Activated naive CD8-positive, alpha-beta T cell treated with anti-CD3 and anti-CD28 coated beads for 36 hours (primary cell): Measurements from ENCODE around the gene SOWAHB. TPM values are rescaled to one million over a fixed set of nuclear protein-coding genes. Genes with fewer than 3 reads are reported as not detected.
"Not testable (repeated sequence)": the region's sequence is repeated elsewhere in the genome, so short reads cannot be mapped to it uniquely, and the experiment has no call there.

Experiments
- DNase-seq: peaks from one replicate; pipeline ENCODE4 v3.0.0; 2021
- H3K27ac Mint-ChIP-seq: one replicate; pipeline ENCODE4 v1.8.0; 2022; ENCODE audit warnings: mild to moderate bottlenecking, moderate library complexity, mixed read lengths
- H3K27me3 Mint-ChIP-seq: one replicate; pipeline ENCODE4 v1.8.0; 2022; ENCODE audit warnings: mild to moderate bottlenecking, mixed read lengths
- H3K36me3 Mint-ChIP-seq: one replicate; pipeline ENCODE4 v1.8.0; 2021; ENCODE audit warnings: mild to moderate bottlenecking, mixed read lengths
- H3K4me1 Mint-ChIP-seq: one replicate; pipeline ENCODE4 v1.8.0; 2021; ENCODE audit warnings: mixed read lengths
- H3K4me3 Mint-ChIP-seq: one replicate; pipeline ENCODE4 v1.8.0; 2022; ENCODE audit warnings: mild to moderate bottlenecking, moderate library complexity, mixed read lengths
- H3K9me3 Mint-ChIP-seq: one replicate; pipeline ENCODE4 v1.8.0; 2022; ENCODE audit warnings: mixed read lengths
- total RNA-seq, 2 experiments: library from RNA; stranded (reverse); gene quantifications; one replicate each; pipeline ENCODE4 v1.2.3, GENCODE V29; 2021

Gene SOWAHB
- total RNA-seq, 2 experiments from 2014 or later = 0.12 TPM; not detected in 1

- Mint-ChIP-seq H3K27ac (no peak overlapping the region), H3K9me3 (no peaks in the 10 kb centered on the region), H3K36me3 (peaks cover 1% of the 10 kb centered on the region), H3K27me3 (peaks cover 4% of the 10 kb centered on the region), H3K4me3 (no peak overlapping the region), H3K4me1 (no peaks in the 10 kb centered on the region)
- no peak for DNase-seq
These were observed 18.1 kb downstream of the SOWAHB start for GRCh38 chr4:76879731-76880364.

- H3K4me1 Mint-ChIP-seq, H3K27me3 Mint-ChIP-seq, H3K27ac Mint-ChIP-seq, H3K9me3 Mint-ChIP-seq, DNase-seq, H3K36me3 Mint-ChIP-seq, H3K4me3 Mint-ChIP-seq: not testable (repeated sequence)
These were observed 19.2 kb downstream of the SOWAHB start for GRCh38 chr4:76878641-76879165.

GRCh38 chr4:76874176-76874575 lies 23.8 kb downstream of the SOWAHB start:
- H3K36me3 Mint-ChIP-seq = peaks cover 1% of the 10 kb centered on the region
- peaks cover under 1% of the 10 kb centered on the region for H3K27me3 Mint-ChIP-seq
- no peaks in the 10 kb centered on the region for H3K9me3 Mint-ChIP-seq
- H3K4me1 Mint-ChIP-seq = peaks cover 2% of the 10 kb centered on the region
- H3K4me3 Mint-ChIP-seq = no peak overlapping the region
- DNase-seq = no peak
- no peak overlapping the region for H3K27ac Mint-ChIP-seq

DNA sequence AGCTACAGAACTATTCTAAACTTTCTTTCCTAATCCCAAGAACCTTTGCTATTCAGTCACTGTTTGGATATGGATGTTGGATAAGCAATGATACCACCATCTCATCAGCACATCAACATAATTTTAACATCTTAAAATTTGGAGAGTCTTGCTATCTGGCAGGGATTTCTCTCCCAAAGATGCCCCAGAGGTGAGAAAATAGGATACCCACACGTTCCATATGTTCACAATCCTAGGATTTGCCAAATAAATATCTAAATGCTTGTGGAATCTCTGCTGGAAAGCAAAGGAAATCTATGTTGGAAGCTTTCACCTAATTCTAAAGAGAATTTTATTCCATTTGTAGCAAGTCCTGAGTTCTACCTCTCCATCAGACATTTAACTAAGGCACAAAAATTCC lies 24.4 kb downstream of the SOWAHB start:
- Mint-ChIP-seq H3K36me3 (peaks cover 1% of the 10 kb centered on the region), H3K4me3 (no peak overlapping the region), H3K27ac (no peak overlapping the region), H3K27me3 (no peaks in the 10 kb centered on the region), H3K9me3 (no peaks in the 10 kb centered on the region), H3K4me1 (peaks cover 2% of the 10 kb centered on the region)
- no peak for DNase-seq

- no peaks in the 10 kb centered on the region for H3K36me3 Mint-ChIP-seq
- H3K4me1 Mint-ChIP-seq = peaks cover 2% of the 10 kb centered on the region
- DNase-seq = no peak
- H3K9me3 Mint-ChIP-seq = no peaks in the 10 kb centered on the region
- no peaks in the 10 kb centered on the region for H3K27me3 Mint-ChIP-seq
- no peak overlapping the region for H3K4me3 Mint-ChIP-seq
- no peak overlapping the region for H3K27ac Mint-ChIP-seq
These were observed 25.4 kb downstream of the SOWAHB start for GRCh38 chr4:76872556-76872955.

GRCh38 chr4:76868780-76869179 lies 29.2 kb downstream of the SOWAHB start:
- H3K4me1 Mint-ChIP-seq, H3K27me3 Mint-ChIP-seq, DNase-seq, H3K36me3 Mint-ChIP-seq, H3K9me3 Mint-ChIP-seq, H3K27ac Mint-ChIP-seq, H3K4me3 Mint-ChIP-seq: not testable (repeated sequence)

DNA sequence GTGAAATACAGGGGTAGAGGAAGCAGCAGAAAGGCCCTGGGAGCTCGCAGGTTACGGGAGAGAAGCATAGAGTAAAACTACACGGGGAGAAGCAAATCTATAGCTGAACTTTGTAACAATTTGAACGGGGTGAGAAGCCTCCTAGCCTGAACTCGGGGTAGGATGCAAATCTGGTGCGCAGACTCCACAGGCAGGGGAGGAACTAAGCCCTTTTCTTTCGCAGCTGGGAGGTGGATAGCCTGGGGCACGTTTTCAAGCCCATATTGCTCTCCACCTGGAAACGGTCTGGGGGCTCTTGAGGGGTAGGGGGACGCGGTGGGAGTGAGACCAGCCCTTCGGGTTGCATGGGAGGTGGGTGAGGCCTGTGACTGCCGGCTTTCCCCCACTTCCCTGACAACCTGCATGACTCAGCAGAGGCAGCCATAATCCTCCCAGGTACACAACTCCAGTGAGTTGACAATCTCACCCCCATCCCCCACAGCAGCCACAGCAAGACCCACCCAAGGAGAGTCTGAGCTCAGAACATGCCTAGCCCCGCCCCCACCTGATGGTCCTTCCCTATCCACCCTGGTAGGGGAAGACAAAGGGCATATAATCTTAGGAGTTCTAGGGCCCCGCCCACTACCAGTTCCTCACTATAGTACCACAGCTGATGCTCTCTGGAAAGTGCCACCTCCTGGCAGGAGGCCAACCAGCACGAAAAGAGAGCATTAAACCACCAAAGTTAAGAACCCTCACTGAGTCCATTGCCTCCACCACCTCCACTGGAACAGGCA lies 29.9 kb downstream of the SOWAHB start:
- Mint-ChIP-seq H3K4me1 (peaks cover 2% of the 10 kb centered on the region), H3K36me3 (no peaks in the 10 kb centered on the region), H3K9me3 (no peaks in the 10 kb centered on the region), H3K27me3 (peaks cover 4% of the 10 kb centered on the region), H3K4me3 (no peak overlapping the region), H3K27ac (no peak overlapping the region)
- no peak for DNase-seq

DNA sequence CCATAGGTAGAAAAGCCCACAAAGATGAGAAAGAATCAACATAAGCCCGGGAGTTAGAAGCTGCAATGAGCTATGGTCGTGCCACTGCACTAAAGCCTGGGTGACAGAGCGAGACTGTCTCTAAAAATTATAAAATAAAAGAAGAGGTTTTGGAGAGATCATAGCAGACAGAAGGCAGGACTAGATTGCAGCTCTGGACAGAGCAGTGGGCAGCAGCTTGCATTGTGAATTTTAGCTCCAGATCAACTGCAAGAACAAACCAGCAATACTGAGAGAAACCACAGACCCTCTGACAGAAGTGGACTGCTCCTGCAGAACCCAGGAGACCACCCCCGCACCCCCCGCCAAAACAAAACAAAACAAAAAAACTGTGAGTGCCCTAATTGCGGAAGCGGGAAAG lies 30.6 kb downstream of the SOWAHB start:
- DNase-seq = no peak
- no peak overlapping the region for H3K27ac Mint-ChIP-seq
- peaks cover 4% of the 10 kb centered on the region for H3K27me3 Mint-ChIP-seq
- no peaks in the 10 kb centered on the region for H3K9me3 Mint-ChIP-seq
- peaks cover 2% of the 10 kb centered on the region for H3K4me1 Mint-ChIP-seq
- H3K4me3 Mint-ChIP-seq = no peak overlapping the region
- H3K36me3 Mint-ChIP-seq = no peaks in the 10 kb centered on the region

- H3K4me1 Mint-ChIP-seq = peaks cover 2% of the 10 kb centered on the region
- no peaks in the 10 kb centered on the region for H3K9me3 Mint-ChIP-seq
- H3K4me3 Mint-ChIP-seq = no peak overlapping the region
- DNase-seq = no peak
- no peak overlapping the region for H3K27ac Mint-ChIP-seq
- H3K36me3 Mint-ChIP-seq = no peaks in the 10 kb centered on the region
- H3K27me3 Mint-ChIP-seq = peaks cover 4% of the 10 kb centered on the region
These were observed 31.3 kb downstream of the SOWAHB start for GRCh38 chr4:76866641-76867040.

GRCh38 chr4:76858319-76858718 lies 39.6 kb downstream of the SOWAHB start:
- no peak overlapping the region for H3K4me3 Mint-ChIP-seq
- H3K36me3 Mint-ChIP-seq = no peaks in the 10 kb centered on the region
- H3K4me1 Mint-ChIP-seq = no peaks in the 10 kb centered on the region
- peaks cover 4% of the 10 kb centered on the region for H3K27me3 Mint-ChIP-seq
- no peak overlapping the region for H3K27ac Mint-ChIP-seq
- no peak for DNase-seq
- no peaks in the 10 kb centered on the region for H3K9me3 Mint-ChIP-seq

- no peak for DNase-seq
- Mint-ChIP-seq H3K4me1 (no peaks in the 10 kb centered on the region), H3K36me3 (no peaks in the 10 kb centered on the region), H3K27me3 (peaks cover 4% of the 10 kb centered on the region), H3K9me3 (no peaks in the 10 kb centered on the region), H3K4me3 (no peak overlapping the region), H3K27ac (no peak overlapping the region)
These were observed 40.9 kb downstream of the SOWAHB start for GRCh38 chr4:76857074-76857409.

DNA sequence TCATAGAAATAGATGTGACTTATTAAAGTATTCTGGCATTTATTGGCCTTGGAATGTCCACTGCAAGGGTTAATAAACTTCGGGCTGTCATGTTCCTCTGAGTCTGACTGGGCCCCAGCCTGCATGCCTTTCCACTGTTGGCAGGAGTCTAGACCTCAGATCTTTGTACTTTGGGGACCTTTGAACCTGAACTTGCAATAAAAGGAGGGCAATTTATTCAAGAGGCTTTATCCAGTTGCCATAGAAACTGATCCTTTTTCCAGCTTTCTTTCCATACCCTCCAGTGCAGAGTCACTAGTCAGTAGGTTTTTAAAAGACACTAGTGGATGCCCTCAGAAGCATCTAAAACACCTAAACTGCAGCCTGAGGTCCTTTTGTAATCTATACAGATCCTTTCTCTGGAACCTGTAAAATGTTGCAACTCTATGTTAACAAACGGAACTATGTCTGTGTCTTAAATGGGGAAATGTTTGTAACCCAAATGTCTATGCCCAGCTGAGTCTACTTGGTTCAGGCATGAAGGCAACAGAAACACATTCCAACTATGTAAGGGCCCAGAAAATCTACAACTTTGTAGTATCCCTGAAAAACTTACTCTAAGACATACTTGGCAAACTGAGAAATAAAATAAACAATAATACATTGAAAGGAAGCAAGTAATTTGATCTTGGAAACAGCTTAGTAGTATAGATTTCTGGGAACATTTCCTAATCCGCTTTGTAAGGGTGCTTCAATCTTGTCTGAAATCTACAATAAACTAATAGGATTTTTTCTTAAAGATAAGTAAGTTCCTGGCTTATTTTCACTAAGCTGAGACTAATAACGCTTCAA lies 41.5 kb downstream of the SOWAHB start:
- Mint-ChIP-seq H3K27ac (no peak overlapping the region), H3K4me1 (no peaks in the 10 kb centered on the region), H3K36me3 (no peaks in the 10 kb centered on the region), H3K27me3 (peaks cover 4% of the 10 kb centered on the region), H3K9me3 (no peaks in the 10 kb centered on the region), H3K4me3 (no peak overlapping the region)
- DNase-seq = no peak

GRCh38 chr4:76854858-76855257 lies 43.1 kb downstream of the SOWAHB start:
- DNase-seq = no peak
- no peak overlapping the region for H3K27ac Mint-ChIP-seq
- no peaks in the 10 kb centered on the region for H3K36me3 Mint-ChIP-seq
- H3K4me1 Mint-ChIP-seq = no peaks in the 10 kb centered on the region
- no peak overlapping the region for H3K4me3 Mint-ChIP-seq
- H3K27me3 Mint-ChIP-seq = peaks cover 4% of the 10 kb centered on the region
- H3K9me3 Mint-ChIP-seq = no peaks in the 10 kb centered on the region

DNA sequence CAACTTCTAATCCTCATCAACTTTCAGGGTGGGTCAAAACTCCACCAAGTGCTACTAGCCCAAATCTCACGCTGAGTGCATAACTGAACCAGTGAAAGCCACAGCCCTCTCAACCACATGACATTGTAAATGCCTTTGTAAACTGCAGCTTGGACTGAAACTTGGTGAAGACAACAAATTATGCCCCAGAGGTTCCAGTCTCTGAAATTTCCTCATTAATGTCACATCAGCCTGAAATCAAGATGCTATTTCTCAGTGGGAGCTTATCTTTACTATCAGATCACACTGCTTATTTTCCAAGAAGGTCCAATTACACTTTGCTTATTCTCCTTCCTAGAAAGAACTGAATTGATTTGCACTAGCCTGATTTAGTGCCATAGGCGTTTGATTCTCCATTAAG lies 46.6 kb downstream of the SOWAHB start:
- Mint-ChIP-seq H3K4me3 (no peak overlapping the region), H3K9me3 (no peaks in the 10 kb centered on the region), H3K36me3 (no peaks in the 10 kb centered on the region), H3K4me1 (no peaks in the 10 kb centered on the region), H3K27ac (no peak overlapping the region), H3K27me3 (peaks cover 3% of the 10 kb centered on the region)
- DNase-seq = no peak

GRCh38 chr4:76850010-76850441 lies 47.9 kb downstream of the SOWAHB start:
- no peak for DNase-seq
- Mint-ChIP-seq H3K36me3 (no peaks in the 10 kb centered on the region), H3K27me3 (peaks cover 3% of the 10 kb centered on the region), H3K9me3 (no peaks in the 10 kb centered on the region), H3K27ac (no peak overlapping the region), H3K4me3 (no peak overlapping the region), H3K4me1 (no peaks in the 10 kb centered on the region)
